ENCODE data around the gene C11orf97.
"Not testable (repeated sequence)": the region's sequence is repeated elsewhere in the genome, so short reads cannot be mapped to it uniquely, and the experiment has no call there.

The C11orf97 gene

GRCh38 chr11:94558468-94558867, 46.2 kb downstream of the C11orf97 start:
- DNase-seq = no peak

- no peak for DNase-seq
Measured at GRCh38 chr11:94558932-94559331, 46.7 kb downstream of the C11orf97 start.

GRCh38 chr11:94559361-94559760, 47.1 kb downstream of the C11orf97 start:
- no peak for DNase-seq

GRCh38 chr11:94560834-94561233, 48.6 kb downstream of the C11orf97 start:
- no peak for DNase-seq

- no peak for DNase-seq
Measured at GRCh38 chr11:94563176-94563847, 51.1 kb downstream of the C11orf97 start.

- DNase-seq = no peak
Measured at GRCh38 chr11:94563848-94564467, 51.7 kb downstream of the C11orf97 start.

DNA sequence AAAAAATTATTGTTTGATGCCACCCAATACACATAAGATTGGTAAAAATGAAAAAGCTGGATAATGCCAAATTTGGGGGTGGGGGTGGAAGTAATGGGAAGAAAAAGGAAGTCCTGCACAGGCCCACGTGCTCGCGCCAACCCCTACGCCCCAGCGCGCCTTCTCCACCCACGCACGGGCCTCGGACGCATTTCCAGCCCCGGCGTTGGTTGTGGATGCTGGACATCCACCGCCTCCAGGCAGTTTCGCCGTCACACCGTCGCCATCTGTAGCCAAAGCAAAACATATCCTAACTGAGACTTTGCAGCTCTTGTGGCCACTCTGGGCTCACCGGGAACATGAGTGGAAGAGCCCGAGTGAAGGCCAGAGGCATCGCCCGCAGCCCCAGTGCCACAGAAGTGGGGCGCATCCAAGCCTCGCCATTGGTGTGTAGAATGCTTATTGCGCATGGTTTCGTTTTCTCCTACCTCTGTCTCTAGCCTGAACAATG, 55.0 kb downstream of the C11orf97 start, which contains the start of gene PIWIL4:
Gene PIWIL4 (plus strand): TSS at position 188 of the 490 bp plus-strand sequence. CDS start 151 bp downstream, at position 339.
- no peak for DNase-seq

GRCh38 chr11:94568200-94568599, 55.9 kb downstream of the C11orf97 start:
- no peak for DNase-seq

- DNase-seq = no peak
Measured at GRCh38 chr11:94568717-94569116, 56.5 kb downstream of the C11orf97 start.

GRCh38 chr11:94572975-94573374, 60.7 kb downstream of the C11orf97 start:
- DNase-seq = not testable (repeated sequence)

GRCh38 chr11:94574193-94574961, 62.1 kb downstream of the C11orf97 start:
- no peak for DNase-seq

GRCh38 chr11:94576306-94576705, 64.0 kb downstream of the C11orf97 start:
- no peak for DNase-seq

DNA sequence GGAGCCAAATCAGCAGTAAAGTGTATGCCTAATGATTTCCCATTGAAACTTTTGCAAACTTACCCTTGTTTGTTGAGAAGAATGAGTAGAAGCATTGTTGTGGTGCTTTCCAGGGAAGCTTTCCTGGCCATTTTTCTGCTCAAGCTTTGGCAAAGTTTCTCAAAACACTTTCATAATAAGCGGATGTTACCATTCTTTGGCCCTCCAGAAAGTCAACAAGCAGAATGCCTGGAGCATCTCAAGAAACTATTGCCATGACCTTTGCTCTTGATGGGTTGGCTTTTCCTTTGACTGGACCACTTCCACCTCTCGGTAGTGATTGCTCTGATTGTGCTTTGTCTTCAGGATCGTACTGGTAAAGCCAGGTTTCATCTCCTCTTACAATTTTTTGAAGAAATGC, 65.6 kb downstream of the C11orf97 start:
- no peak for DNase-seq

Measured in SHP77 (cell line).